ENCODE data around the gene KRTAP9-4.
"Not testable (repeated sequence)": the region's sequence is repeated elsewhere in the genome, so short reads cannot be mapped to it uniquely, and the experiment has no call there.

Gene KRTAP9-4

DNA sequence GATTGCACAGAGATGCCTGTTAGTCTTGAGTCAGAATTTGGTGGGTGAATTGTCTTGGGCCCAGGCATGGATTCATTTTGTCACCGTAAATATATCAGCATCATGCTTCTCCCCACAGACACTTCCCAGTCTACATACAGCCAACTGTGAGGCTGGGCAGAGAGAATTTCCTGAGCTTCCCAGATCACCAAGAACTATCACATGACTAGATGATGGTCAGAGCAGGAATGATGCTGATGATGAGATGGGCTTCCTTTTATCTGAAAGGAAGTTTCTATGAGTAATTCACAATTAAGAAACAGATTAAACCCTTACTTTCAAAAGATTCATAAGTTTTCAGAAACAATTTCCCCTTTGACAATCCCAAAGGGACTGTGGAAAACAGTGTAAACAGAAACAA, 5.4 kb downstream of the KRTAP9-4 start:
- peaks cover 46% of the 10 kb centered on the region for H3K27me3 Mint-ChIP-seq (ENCODE audit: low read depth)

DNA sequence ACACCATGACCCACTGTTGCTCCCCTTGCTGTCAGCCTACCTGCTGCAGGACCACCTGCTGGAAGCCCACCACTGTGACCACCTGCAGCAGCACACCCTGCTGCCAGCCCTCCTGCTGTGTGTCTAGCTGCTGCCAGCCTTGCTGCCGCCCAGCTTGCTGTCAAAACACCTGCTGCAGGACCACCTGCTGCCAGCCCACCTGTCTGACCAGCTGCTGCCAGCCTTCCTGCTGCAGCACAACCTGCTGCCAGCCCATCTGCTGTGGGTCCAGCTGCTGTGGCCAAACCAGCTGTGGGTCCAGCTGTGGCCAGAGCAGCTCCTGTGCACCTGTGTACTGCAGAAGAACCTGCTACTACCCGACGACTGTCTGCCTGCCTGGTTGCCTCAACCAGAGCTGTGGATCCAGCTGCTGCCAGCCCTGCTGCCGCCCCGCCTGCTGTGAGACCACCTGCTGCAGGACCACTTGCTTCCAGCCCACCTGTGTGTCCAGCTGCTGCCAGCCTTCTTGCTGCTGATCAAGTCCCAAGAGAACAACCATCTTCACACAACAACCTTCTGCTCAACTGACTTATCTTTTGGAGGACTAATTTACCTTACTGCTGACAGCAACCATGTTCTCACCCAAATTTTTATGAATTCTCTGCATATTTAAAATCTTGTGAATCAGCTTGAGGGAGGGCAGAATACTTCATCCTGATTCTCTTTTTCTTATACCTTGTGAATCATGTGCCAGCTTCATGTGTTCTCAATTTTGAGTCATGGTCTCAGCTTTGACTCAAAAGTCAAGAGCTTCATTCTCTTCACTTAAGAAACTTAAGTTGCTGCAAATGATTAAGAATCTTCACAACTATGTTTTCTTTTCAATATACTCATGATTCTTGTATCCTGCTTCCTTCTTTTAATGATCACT, 6.1 kb downstream of the KRTAP9-4 start, which contains the start of gene KRTAP9-9:
KRTAP9-9 (plus strand) TSS at position 4 of the 910 bp plus-strand sequence.
- not testable (repeated sequence) for H3K27ac Mint-ChIP-seq; H3K9me3 Mint-ChIP-seq; H3K4me3 Mint-ChIP-seq; H3K4me1 Mint-ChIP-seq (ENCODE audit: low read depth); H3K36me3 Mint-ChIP-seq (ENCODE audit: low read depth)
- peaks cover 47% of the 10 kb centered on the region for H3K27me3 Mint-ChIP-seq (ENCODE audit: low read depth)

More for the DNA sequence above, 5.4 kb downstream of the KRTAP9-4 start:
- no peak overlapping the region for H3K4me3 Mint-ChIP-seq
- no peak overlapping the region for H3K27ac Mint-ChIP-seq
- no peaks in the 10 kb centered on the region for H3K36me3 Mint-ChIP-seq (ENCODE audit: low read depth)
- H3K4me1 Mint-ChIP-seq (ENCODE audit: low read depth) = no peaks in the 10 kb centered on the region
- H3K9me3 Mint-ChIP-seq = no peaks in the 10 kb centered on the region

DNA sequence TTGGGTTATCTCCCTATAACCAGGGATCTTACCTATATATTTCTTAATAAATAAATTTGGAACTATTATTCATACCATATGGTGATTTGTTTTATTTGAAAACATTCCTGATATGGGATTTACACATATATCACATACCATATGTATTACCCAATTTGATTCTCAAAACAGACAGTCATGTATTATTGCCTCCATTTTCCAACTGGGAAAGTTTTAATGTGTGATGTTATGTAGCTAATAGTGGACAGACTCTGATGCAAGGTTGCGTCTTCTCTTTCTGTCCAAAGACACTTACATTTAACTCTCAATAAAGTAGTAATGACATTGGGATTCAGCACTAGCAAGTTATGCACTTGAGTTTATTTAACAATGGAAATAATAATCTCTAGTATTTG, 6.8 kb downstream of the KRTAP9-4 start:
- H3K27ac Mint-ChIP-seq = no peak overlapping the region
- H3K27me3 Mint-ChIP-seq (ENCODE audit: low read depth) = peaks cover 52% of the 10 kb centered on the region
- no peaks in the 10 kb centered on the region for H3K4me1 Mint-ChIP-seq (ENCODE audit: low read depth)
- no peaks in the 10 kb centered on the region for H3K36me3 Mint-ChIP-seq (ENCODE audit: low read depth)
- H3K4me3 Mint-ChIP-seq = no peak overlapping the region
- no peaks in the 10 kb centered on the region for H3K9me3 Mint-ChIP-seq

DNA sequence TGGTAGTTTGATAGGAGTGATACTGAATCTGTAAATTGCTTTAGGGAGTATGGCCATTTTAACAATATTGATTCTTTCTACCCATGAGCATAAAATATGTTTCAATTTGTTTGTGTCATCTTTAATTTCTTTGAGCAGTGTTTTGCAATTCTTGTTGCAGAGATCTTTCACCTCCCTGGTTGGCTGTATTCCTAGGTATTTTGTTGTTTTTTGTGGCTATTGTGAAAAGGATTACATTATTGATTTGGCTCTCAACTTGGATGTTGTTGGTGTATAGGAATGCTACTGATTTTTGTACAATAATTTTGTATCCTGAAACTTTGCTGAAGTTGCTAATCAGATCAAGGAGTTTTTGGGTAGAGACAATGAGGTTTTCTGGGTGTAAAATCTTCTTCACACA, 8.9 kb downstream of the KRTAP9-4 start:
- Mint-ChIP-seq H3K4me3 (no peak overlapping the region), H3K27me3 (ENCODE audit: low read depth) (peaks cover 58% of the 10 kb centered on the region)

DNA sequence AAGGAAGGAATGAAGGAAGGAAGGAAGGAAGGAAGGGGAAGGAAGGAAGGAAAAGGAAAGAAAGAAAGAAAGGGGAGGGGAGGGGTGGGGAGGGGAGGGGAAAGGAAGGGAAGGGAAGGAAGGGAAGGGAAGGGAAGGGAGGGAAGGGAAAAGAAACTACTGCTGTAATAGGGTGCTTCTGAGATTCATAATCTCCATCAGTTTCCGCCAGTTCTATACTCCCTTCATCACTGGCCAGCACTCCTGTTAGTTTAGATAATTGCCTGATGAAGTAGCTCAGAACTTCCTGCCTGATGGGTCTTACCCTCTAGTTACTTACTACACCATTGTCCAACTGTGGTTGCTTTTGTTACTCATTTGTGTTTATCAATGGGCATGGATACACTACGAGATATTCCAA, 13.7 kb downstream of the KRTAP9-4 start:
- no peaks in the 10 kb centered on the region for H3K4me1 Mint-ChIP-seq (ENCODE audit: low read depth)
- no peak overlapping the region for H3K4me3 Mint-ChIP-seq
- H3K27me3 Mint-ChIP-seq (ENCODE audit: low read depth) = peaks cover 48% of the 10 kb centered on the region
- H3K27ac Mint-ChIP-seq = no peak overlapping the region
- H3K36me3 Mint-ChIP-seq (ENCODE audit: low read depth) = no peaks in the 10 kb centered on the region
- no peaks in the 10 kb centered on the region for H3K9me3 Mint-ChIP-seq

More for the DNA sequence above, 8.9 kb downstream of the KRTAP9-4 start:
- no peaks in the 10 kb centered on the region for H3K9me3 Mint-ChIP-seq
- H3K4me1 Mint-ChIP-seq (ENCODE audit: low read depth) = no peaks in the 10 kb centered on the region
- no peak overlapping the region for H3K27ac Mint-ChIP-seq
- no peaks in the 10 kb centered on the region for H3K36me3 Mint-ChIP-seq (ENCODE audit: low read depth)

DNA sequence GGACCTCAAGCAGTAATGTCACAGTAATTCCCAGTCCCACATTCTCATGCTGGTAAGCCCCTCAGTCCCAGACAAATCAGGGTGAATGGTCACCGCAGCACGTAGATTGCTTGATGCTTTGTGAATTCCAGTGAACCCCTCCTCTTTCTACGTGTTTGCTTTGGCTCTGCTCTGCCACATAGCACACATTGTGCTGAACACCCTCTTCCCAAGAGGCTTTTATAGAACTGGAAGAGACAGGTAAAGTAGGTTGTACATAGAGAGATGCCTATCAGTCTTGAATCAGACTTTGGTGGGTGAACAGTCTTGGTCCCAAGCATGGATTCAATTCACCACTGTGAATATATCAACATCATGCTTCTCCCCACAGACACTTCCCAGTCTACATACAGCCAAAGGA, 15.1 kb downstream of the KRTAP9-4 start:
- Mint-ChIP-seq H3K27ac (no peak overlapping the region), H3K4me3 (no peak overlapping the region), H3K4me1 (ENCODE audit: low read depth) (no peaks in the 10 kb centered on the region), H3K27me3 (ENCODE audit: low read depth) (peaks cover 35% of the 10 kb centered on the region), H3K9me3 (no peaks in the 10 kb centered on the region), H3K36me3 (ENCODE audit: low read depth) (no peaks in the 10 kb centered on the region)

DNA sequence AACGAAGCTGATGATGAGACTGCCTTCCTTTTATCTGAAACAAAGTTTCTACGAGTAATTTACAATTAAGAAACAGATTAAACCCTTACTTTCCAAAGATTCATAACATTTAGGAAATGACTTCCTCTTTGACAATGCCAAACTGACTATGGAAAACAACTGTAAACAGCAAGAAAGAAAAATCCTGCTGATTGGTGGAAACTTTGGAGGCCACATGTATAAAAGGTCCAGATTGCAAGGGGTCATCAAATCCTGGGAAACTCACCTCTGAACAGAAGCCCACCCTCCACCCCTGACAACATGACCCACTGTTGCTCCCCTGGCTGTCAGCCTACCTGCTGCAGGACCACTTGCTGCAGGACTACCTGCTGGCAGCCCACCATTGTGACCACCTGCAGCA, 15.6 kb downstream of the KRTAP9-4 start, which contains the start of gene KRTAP9-6:
KRTAP9-6 (plus strand) TSS at position 301 of the 400 bp plus-strand sequence; CDS start at position 301, 0 bp downstream.
- peaks cover 33% of the 10 kb centered on the region for H3K27me3 Mint-ChIP-seq (ENCODE audit: low read depth)

DNA sequence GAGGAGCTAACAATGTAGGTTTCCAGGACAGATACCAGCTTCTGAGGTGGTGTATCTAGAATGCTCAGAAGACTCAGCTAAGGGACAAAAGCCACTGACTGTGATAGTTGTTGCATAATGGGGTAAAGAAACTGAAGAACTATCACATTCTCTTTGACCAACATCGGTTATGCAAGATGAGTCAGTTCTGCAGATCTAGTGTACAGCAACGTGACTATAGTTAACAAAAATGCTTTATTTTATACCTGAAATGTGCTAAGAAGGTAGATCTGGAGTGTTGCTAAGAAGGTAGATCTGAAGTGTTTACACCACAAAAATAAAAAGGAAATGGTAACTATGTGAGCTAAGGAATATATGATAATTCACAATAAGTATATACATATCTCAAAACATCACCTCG, 18.2 kb downstream of the KRTAP9-4 start:
- Mint-ChIP-seq H3K4me1 (ENCODE audit: low read depth) (no peaks in the 10 kb centered on the region), H3K36me3 (ENCODE audit: low read depth) (no peaks in the 10 kb centered on the region), H3K27me3 (ENCODE audit: low read depth) (peaks cover 11% of the 10 kb centered on the region), H3K9me3 (no peaks in the 10 kb centered on the region), H3K27ac (no peak overlapping the region), H3K4me3 (no peak overlapping the region)

More for the DNA sequence above, 15.6 kb downstream of the KRTAP9-4 start, which contains the start of gene KRTAP9-6:
- Mint-ChIP-seq H3K9me3 (no peaks in the 10 kb centered on the region), H3K4me1 (ENCODE audit: low read depth) (no peaks in the 10 kb centered on the region), H3K4me3 (no peak within 1 kb of the TSS), H3K36me3 (ENCODE audit: low read depth) (no peaks in the 10 kb centered on the region), H3K27ac (no peak within 1 kb of the TSS)

DNA sequence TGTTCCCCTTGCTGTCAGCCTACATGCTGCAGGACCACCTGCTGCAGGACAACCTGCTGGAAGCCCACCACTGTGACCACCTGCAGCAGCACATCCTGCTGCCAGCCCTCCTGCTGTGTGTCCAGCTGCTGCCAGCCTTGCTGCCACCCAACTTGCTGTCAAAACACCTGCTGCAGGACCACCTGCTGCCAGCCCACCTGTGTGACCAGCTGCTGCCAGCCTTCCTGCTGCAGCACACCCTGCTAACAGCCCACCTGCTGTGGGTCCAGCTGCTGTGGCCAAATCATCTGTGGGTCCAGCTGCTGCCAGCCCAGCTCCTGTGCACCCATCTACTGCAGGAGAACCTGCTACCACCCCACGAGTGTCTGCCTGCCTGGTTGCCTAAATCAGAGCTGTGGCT, 21.8 kb downstream of the KRTAP9-4 start:
- H3K9me3 Mint-ChIP-seq; H3K4me1 Mint-ChIP-seq (ENCODE audit: low read depth); H3K36me3 Mint-ChIP-seq (ENCODE audit: low read depth); H3K4me3 Mint-ChIP-seq; H3K27me3 Mint-ChIP-seq (ENCODE audit: low read depth); H3K27ac Mint-ChIP-seq: not testable (repeated sequence)

DNA sequence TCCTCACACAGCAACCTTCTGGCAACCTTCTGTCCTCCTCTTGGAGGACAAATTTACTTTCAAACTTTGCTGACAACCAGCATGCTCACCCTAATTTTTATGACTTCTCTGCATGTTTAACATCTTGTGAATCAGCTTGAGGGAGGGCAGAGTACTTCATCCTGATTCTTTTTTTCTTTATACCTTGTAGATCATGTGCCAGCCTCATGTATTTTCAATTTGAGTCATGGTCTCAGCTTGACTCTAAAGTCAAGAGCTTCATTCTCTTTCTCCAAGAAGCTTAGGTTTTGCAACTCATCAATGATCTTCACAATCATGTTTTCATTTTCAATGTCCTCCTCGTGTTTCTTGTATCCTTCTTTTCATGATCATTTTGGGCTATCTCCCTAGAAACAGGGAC, 22.4 kb downstream of the KRTAP9-4 start:
- no peaks in the 10 kb centered on the region for H3K36me3 Mint-ChIP-seq (ENCODE audit: low read depth)
- H3K4me3 Mint-ChIP-seq = no peak overlapping the region
- no peak overlapping the region for H3K27ac Mint-ChIP-seq
- H3K27me3 Mint-ChIP-seq (ENCODE audit: low read depth) = peaks cover 8% of the 10 kb centered on the region
- H3K4me1 Mint-ChIP-seq (ENCODE audit: low read depth) = no peaks in the 10 kb centered on the region
- no peaks in the 10 kb centered on the region for H3K9me3 Mint-ChIP-seq

DNA sequence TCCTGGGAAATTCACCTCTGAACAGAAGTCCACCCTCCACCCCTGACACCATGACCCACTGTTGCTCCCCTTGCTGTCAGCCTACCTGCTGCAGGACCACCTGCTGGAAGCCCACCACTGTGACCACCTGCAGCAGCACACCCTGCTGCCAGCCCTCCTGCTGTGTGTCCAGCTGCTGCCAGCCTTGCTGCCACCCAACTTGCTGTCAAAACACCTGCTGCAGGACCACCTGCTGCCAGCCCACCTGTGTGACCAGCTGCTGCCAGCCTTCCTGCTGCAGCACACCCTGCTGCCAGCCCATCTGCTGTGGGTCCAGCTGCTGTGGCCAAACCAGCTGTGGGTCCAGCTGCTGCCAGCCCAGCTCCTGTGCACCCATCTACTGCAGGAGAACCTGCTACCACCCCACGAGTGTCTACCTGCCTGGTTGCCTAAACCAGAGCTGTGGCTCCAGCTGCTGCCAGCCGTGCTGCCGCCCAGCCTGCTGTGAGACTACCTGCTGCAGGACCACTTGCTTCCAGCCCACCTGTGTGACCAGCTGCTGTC, 26.2 kb downstream of the KRTAP9-4 start, which contains the start of gene KRTAP9-7:
KRTAP9-7 (plus strand) TSS at position 51 of the 543 bp plus-strand sequence; CDS start at position 51, 0 bp downstream.
- peaks cover 11% of the 10 kb centered on the region for H3K27me3 Mint-ChIP-seq (ENCODE audit: low read depth)
- not testable (repeated sequence) for H3K27ac Mint-ChIP-seq; H3K4me1 Mint-ChIP-seq (ENCODE audit: low read depth)

DNA sequence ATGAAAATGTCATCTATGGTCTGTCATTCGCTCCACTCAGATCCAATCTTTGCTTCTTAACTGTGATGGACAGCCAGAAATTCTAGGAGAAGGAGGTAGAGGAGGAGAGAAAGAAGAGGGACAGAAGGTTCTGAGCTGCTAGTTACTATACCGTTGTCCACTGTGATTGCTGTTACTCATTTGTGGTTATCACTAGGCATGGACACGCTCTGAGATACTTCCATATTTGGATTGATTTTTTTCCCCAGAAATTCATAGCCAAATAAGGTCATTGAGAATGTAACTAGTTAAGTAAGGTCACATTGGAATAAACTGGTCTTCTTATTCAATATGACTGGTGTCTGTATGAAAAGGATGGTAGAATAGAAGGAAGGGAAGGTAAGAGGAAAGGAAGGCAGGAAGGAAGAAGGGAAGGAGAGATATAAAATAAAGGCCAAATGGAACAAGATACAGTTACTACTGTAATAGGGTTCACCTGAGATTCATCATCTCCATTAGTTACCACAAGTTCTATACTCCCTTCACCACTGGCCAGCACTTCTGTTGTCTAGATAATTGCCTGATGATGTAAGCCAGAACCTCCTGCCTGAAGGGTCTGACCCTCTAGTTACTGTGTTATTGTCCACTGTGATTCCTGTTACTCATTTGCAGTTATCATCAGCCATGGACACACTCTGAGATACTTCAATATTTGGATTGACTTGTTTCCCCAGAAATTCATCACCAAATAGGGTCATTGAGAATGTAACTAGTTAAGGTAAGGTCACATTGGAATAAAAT, 28.9 kb downstream of the KRTAP9-4 start:
- no peaks in the 10 kb centered on the region for H3K9me3 Mint-ChIP-seq
- H3K4me1 Mint-ChIP-seq (ENCODE audit: low read depth) = no peaks in the 10 kb centered on the region

More for the DNA sequence above, 26.2 kb downstream of the KRTAP9-4 start, which contains the start of gene KRTAP9-7:
- H3K9me3 Mint-ChIP-seq; H3K36me3 Mint-ChIP-seq (ENCODE audit: low read depth); H3K4me3 Mint-ChIP-seq: not testable (repeated sequence)

DNA sequence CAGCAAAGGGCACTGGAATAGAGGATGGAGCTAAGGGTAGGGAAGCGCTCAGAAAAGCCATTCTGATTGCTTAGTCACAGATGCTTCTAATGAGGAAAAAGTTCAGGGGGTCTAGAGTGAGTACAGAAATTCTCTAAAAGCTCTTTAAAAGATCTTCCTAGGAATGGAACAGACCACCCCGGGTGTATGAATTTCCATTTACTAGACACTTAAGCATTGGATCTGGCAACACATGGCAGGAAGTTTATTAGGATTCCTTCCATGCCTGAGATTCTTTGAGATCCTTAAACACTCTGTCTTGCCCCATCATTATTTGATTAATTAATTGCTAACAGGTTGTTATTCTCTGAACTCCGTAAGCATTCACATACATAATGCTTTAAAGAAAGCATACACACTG, 34.6 kb downstream of the KRTAP9-4 start:
- peaks cover 11% of the 10 kb centered on the region for H3K27me3 Mint-ChIP-seq (ENCODE audit: low read depth)
- no peaks in the 10 kb centered on the region for H3K4me1 Mint-ChIP-seq (ENCODE audit: low read depth)
- H3K36me3 Mint-ChIP-seq (ENCODE audit: low read depth) = no peaks in the 10 kb centered on the region
- H3K9me3 Mint-ChIP-seq = no peaks in the 10 kb centered on the region
- no peak overlapping the region for H3K4me3 Mint-ChIP-seq
- no peak overlapping the region for H3K27ac Mint-ChIP-seq

More for the DNA sequence above, 28.9 kb downstream of the KRTAP9-4 start:
- Mint-ChIP-seq H3K36me3 (ENCODE audit: low read depth) (no peaks in the 10 kb centered on the region), H3K27ac (no peak overlapping the region), H3K4me3 (no peak overlapping the region), H3K27me3 (ENCODE audit: low read depth) (peaks cover 14% of the 10 kb centered on the region)

DNA sequence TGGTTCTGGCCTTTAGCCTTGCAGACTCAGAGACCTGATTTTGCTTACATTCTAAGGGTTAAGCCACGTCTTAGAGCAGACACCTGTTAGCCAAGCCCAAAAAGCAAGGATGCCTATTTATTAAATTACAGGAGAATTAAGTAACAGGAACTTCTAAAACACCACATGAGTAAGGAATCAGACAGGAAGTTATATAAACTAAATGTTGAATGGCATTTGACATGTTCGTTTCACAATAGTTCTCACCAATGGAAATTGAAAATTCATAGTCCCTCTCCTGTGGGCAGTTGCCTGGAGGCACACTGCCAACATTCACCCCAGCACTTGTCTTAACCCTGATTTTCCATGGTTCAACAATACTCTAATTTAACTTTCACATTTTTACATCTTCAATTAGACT, 35.1 kb downstream of the KRTAP9-4 start:
- no peaks in the 10 kb centered on the region for H3K4me1 Mint-ChIP-seq (ENCODE audit: low read depth)
- H3K36me3 Mint-ChIP-seq (ENCODE audit: low read depth) = no peaks in the 10 kb centered on the region
- no peaks in the 10 kb centered on the region for H3K9me3 Mint-ChIP-seq
- H3K27me3 Mint-ChIP-seq (ENCODE audit: low read depth) = peaks cover 11% of the 10 kb centered on the region
- no peak overlapping the region for H3K4me3 Mint-ChIP-seq
- H3K27ac Mint-ChIP-seq = no peak overlapping the region

Measured in T-helper 1 cell treated with Interleukin-12 subunit alpha and Interleukin-12 subunit beta and Interleukin-4 antibody, amounts not matched to agents 30 μg/mL and 1 μg/mL, for 36 hours (primary cell).